ENCODE results near the gene KIAA0319L. TPM values are rescaled to one million over a fixed set of nuclear protein-coding genes. Genes with fewer than 3 reads are reported as not detected.
"Not testable (repeated sequence)": the region's sequence is repeated elsewhere in the genome, so short reads cannot be mapped to it uniquely, and the experiment has no call there.

KIAA0319L gene
- total RNA-seq, 1 experiment from 2014 or later, result 72.0 TPM

DNA sequence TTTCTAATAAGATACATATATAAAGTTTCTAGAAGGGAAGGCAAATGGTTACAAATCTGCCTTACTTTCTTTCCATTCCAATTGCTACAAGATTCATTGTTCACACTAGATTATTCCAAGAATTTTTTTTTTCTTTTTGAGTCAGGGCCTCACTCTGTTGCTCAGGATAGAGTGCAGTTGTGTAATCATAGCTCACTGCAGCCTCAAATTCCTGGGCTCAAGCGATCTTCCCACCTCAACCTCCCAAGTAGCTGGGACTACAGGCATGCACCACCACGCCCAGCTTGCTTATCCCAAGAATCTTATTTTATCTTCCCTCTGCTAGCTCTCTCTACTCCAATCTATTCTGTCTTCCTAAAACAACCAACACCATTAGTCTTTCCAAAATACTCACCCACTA, 81.8 kb downstream of the KIAA0319L start:
- no peaks in the 10 kb centered on the region for H3K79me2 ChIP-seq (ENCODE audit: low read depth)
- ChIA-PET POLR2A (ENCODE audit: unreplicated experiment) (no interaction called here), CTCF (interaction anchor here (0.6 kb wide), 2 partner anchors 105 to 405 kb away, joined by 3 to 19 read pairs; no protein-coding TSS in a partner anchor)
- no TSS peak for BruUV-seq (replicated peaks)
- no peak overlapping the region for H3K4me3 ChIP-seq
- H3F3A ChIP-seq (ENCODE audit: insufficient read depth, low read depth), result no peaks in the 10 kb centered on the region
- no peaks in the 10 kb centered on the region for H3K9me3 ChIP-seq (ENCODE audit: insufficient read depth, low read depth)
- intact Hi-C loops (cut with micrococcal nuclease; ENCODE audit: unreplicated experiment), result no loop called here
- no peak overlapping the region for H2AFZ ChIP-seq
- H4K20me1 ChIP-seq (ENCODE audit: insufficient read depth), result no peaks in the 10 kb centered on the region
- no peak overlapping the region for H3K27ac ChIP-seq
- DNase-seq, result no peak
- TF ChIP-seq EZH2 (IDR thresholded peaks at IDR 0.05; ENCODE audit: low read depth), result no peak
- no peak overlapping the region for H3K4me2 ChIP-seq
- H3K36me3 ChIP-seq (ENCODE audit: low read depth), result peaks cover 15% of the 10 kb centered on the region; the same call in 1 of the 2 replicates
- no peaks in the 10 kb centered on the region for H3K9me2 ChIP-seq (ENCODE audit: insufficient read depth)
- no peaks in the 10 kb centered on the region for H3K4me1 ChIP-seq (replicated peaks; ENCODE audit: insufficient read depth)
- no peaks in the 10 kb centered on the region for H3K27me3 ChIP-seq (ENCODE audit: insufficient read depth, low read depth)

DNA sequence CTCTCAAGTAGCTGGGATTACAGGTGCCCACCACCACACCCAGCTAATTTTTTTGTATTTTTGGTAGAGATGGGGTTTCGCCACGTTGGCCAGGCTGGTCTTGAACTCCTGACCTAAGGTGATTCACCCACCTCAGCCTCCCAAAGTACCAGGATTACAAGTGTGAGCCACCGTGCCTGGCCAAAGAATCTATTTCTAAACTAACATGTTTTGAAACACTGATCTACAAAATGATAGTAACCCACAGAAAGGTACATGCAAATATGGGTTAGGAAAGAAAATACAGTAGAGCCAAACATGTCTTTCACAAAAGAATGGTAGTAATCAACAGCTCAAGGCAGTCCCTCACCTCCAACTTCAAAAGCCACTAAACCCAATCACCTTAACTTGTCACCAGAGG, 84.0 kb downstream of the KIAA0319L start:
- POLR2A ChIA-PET (ENCODE audit: unreplicated experiment), result interaction anchor here (0.6 kb wide), 1 partner anchor 155 kb away, joined by 10 read pairs; no protein-coding TSS in a partner anchor
- H3K4me3 ChIP-seq; H2AFZ ChIP-seq; H3K4me2 ChIP-seq; H3K27me3 ChIP-seq (ENCODE audit: insufficient read depth, low read depth); H3K27ac ChIP-seq; H3K9me3 ChIP-seq (ENCODE audit: insufficient read depth, low read depth); H3F3A ChIP-seq (ENCODE audit: insufficient read depth, low read depth); H3K9me2 ChIP-seq (ENCODE audit: insufficient read depth); intact Hi-C loops (cut with micrococcal nuclease; ENCODE audit: unreplicated experiment); BruUV-seq (replicated peaks); H3K79me2 ChIP-seq (ENCODE audit: low read depth); H4K20me1 ChIP-seq (ENCODE audit: insufficient read depth); H3K4me1 ChIP-seq (replicated peaks; ENCODE audit: insufficient read depth); DNase-seq: not testable (repeated sequence)
- H3K36me3 ChIP-seq (ENCODE audit: low read depth), result peaks cover 15% of the 10 kb centered on the region; the same call in 1 of the 2 replicates
- CTCF ChIA-PET, result interaction anchor here (1.0 kb wide), 1 partner anchor 302 kb away, joined by 3 read pairs; no protein-coding TSS in a partner anchor

GRCh38 chr1:35470977-35471613, 86.1 kb downstream of the KIAA0319L start:
- Histone ChIP-seq H3K4me3 (no peak overlapping the region), H3K36me3 (ENCODE audit: low read depth) (0 out of 2 replicates have a peak, but pooled peaks cover 6% of the 10 kb centered on the region), H3K9me3 (ENCODE audit: insufficient read depth, low read depth) (no peaks in the 10 kb centered on the region), H3K9me2 (ENCODE audit: insufficient read depth) (no peaks in the 10 kb centered on the region), H3K27me3 (ENCODE audit: insufficient read depth, low read depth) (no peaks in the 10 kb centered on the region), H3K4me1 (replicated peaks; ENCODE audit: insufficient read depth) (peaks cover 17% of the 10 kb centered on the region), H3K4me2 (no peak overlapping the region), H3K79me2 (ENCODE audit: low read depth) (no peaks in the 10 kb centered on the region), H4K20me1 (ENCODE audit: insufficient read depth) (peaks cover 6% of the 10 kb centered on the region; the same call in 1 of the 2 replicates), H3F3A (ENCODE audit: insufficient read depth, low read depth) (peaks cover 20% of the 10 kb centered on the region; the same call in 1 of the 2 replicates), H3K27ac (no peak overlapping the region), H2AFZ (no peak overlapping the region)
- CTCF ChIA-PET, result no interaction called here
- TF ChIP-seq EZH2 (IDR thresholded peaks at IDR 0.05; ENCODE audit: low read depth), result no peak
- TF ChIP-seq, protein P1, sequence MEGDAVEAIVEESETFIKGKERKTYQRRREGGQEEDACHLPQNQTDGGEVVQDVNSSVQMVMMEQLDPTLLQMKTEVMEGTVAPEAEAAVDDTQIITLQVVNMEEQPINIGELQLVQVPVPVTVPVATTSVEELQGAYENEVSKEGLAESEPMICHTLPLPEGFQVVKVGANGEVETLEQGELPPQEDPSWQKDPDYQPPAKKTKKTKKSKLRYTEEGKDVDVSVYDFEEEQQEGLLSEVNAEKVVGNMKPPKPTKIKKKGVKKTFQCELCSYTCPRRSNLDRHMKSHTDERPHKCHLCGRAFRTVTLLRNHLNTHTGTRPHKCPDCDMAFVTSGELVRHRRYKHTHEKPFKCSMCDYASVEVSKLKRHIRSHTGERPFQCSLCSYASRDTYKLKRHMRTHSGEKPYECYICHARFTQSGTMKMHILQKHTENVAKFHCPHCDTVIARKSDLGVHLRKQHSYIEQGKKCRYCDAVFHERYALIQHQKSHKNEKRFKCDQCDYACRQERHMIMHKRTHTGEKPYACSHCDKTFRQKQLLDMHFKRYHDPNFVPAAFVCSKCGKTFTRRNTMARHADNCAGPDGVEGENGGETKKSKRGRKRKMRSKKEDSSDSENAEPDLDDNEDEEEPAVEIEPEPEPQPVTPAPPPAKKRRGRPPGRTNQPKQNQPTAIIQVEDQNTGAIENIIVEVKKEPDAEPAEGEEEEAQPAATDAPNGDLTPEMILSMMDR (conservative IDR thresholded peaks at IDR 0.05), result no peak
- intact Hi-C loops (cut with micrococcal nuclease; ENCODE audit: unreplicated experiment), result no loop called here
- no TSS peak for BruUV-seq (replicated peaks)
- DNase-seq, result no peak
- POLR2A ChIA-PET (ENCODE audit: unreplicated experiment), result no interaction called here

DNA sequence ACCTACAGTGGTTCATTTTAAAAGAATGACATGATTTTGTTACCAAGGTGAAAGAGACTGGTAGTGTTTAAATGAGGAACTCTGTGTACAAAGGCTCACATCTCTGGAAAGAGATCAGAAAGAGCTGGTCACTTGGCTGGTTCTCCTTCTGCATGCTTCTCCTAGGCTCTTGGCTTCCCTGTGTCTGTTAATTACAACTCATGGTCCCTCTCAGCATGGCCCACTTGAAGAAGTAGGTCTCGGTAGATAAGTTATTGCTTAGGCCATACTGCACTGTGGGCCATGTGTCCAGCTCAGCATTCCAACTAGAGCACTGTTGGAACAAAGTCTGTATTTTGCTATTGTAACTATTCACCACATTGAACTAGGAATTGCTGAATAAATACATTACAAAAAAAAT, 91.1 kb downstream of the KIAA0319L start:
- Histone ChIP-seq H3K4me3 (no peak overlapping the region), H3K4me2 (no peak overlapping the region), H3F3A (ENCODE audit: insufficient read depth, low read depth) (peaks cover 20% of the 10 kb centered on the region; the same call in 1 of the 2 replicates), H4K20me1 (ENCODE audit: insufficient read depth) (peaks cover 6% of the 10 kb centered on the region; the same call in 1 of the 2 replicates), H3K27ac (no peak overlapping the region), H3K9me2 (ENCODE audit: insufficient read depth) (no peaks in the 10 kb centered on the region), H3K79me2 (ENCODE audit: low read depth) (no peaks in the 10 kb centered on the region), H3K9me3 (ENCODE audit: insufficient read depth, low read depth) (0 out of 2 replicates have a peak, but pooled peaks cover 7% of the 10 kb centered on the region), H3K4me1 (replicated peaks; ENCODE audit: insufficient read depth) (peaks cover 17% of the 10 kb centered on the region), H2AFZ (no peak overlapping the region), H3K36me3 (ENCODE audit: low read depth) (no peaks in the 10 kb centered on the region), H3K27me3 (ENCODE audit: insufficient read depth, low read depth) (no peaks in the 10 kb centered on the region)
- intact Hi-C loops (cut with micrococcal nuclease; ENCODE audit: unreplicated experiment), result no loop called here
- ChIA-PET POLR2A (ENCODE audit: unreplicated experiment) (no interaction called here), CTCF (no interaction called here)
- TF ChIP-seq, protein P1 (conservative IDR thresholded peaks at IDR 0.05), result no peak
- no peak for TF ChIP-seq EZH2 (IDR thresholded peaks at IDR 0.05; ENCODE audit: low read depth)
- BruUV-seq (replicated peaks), result no TSS peak
- no peak for DNase-seq

DNA sequence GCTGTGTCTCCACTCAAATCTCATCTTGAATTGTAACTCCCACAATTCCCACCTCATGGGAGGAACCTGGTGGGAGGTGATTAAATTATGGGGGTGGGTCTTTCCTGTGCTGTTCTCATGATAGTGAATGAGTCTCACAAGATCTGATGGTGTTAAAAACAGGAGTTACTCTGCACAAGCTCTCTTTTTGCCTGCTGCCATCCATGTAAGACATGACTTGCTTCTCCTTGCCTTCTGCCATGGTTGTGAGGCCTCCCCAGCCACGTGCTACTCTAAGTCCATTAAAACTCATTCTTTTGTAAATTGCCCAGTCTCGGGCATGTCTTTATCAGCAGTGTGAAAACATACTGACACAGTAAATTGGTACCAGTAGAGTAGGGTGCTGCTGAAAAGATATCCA, 93.5 kb downstream of the KIAA0319L start:
- H3K9me2 ChIP-seq (ENCODE audit: insufficient read depth); H4K20me1 ChIP-seq (ENCODE audit: insufficient read depth); POLR2A ChIA-PET (ENCODE audit: unreplicated experiment); H3K27ac ChIP-seq; H3K4me2 ChIP-seq; intact Hi-C loops (cut with micrococcal nuclease; ENCODE audit: unreplicated experiment); H3K27me3 ChIP-seq (ENCODE audit: insufficient read depth, low read depth); H3K36me3 ChIP-seq (ENCODE audit: low read depth); CTCF ChIA-PET; BruUV-seq (replicated peaks); H3K9me3 ChIP-seq (ENCODE audit: insufficient read depth, low read depth); H3K4me3 ChIP-seq; DNase-seq; H2AFZ ChIP-seq; H3K79me2 ChIP-seq (ENCODE audit: low read depth): not testable (repeated sequence)
- H3K4me1 ChIP-seq (replicated peaks; ENCODE audit: insufficient read depth), result peaks cover 16% of the 10 kb centered on the region
- H3F3A ChIP-seq (ENCODE audit: insufficient read depth, low read depth), result peaks cover 15% of the 10 kb centered on the region; the same call in 1 of the 2 replicates
